Measurements from ENCODE around the gene CAMK1G.

GRCh38 chr1:209618291-209618690 is 34.8 kb downstream of the CAMK1G start:
- TF ChIP-seq MAFK (IDR thresholded peaks at IDR 0.05; ENCODE audit: low read depth, low read length) (no peak), CTCF (conservative IDR thresholded peaks at IDR 0.05; ENCODE audit: low read depth, low read length) (no peak), USF2 (IDR thresholded peaks at IDR 0.05; ENCODE audit: low read depth, low read length) (no peak), SMC3 (IDR thresholded peaks at IDR 0.05; ENCODE audit: low read depth, low read length) (no peak), MAZ (IDR thresholded peaks at IDR 0.05; ENCODE audit: borderline replicate concordance, low read depth, low read length) (no peak), NFE2L2 (IDR thresholded peaks at IDR 0.05; ENCODE audit: low read depth, low read length) (no peak), MXI1 (IDR thresholded peaks at IDR 0.05; ENCODE audit: borderline replicate concordance, low read depth, low read length) (no peak)

All from IMR-90 (cell line).